Measurements from ENCODE around the gene PLEKHD1. TPM values are rescaled to one million over a fixed set of nuclear protein-coding genes. Genes with fewer than 3 reads are reported as not detected.

Gene PLEKHD1
- total and polyA plus RNA-seq, 2 of the 8 experiments (the other 6 are each of a cell fraction or from before 2014, with no cell fraction given) = 0.24 to 0.48 TPM

DNA sequence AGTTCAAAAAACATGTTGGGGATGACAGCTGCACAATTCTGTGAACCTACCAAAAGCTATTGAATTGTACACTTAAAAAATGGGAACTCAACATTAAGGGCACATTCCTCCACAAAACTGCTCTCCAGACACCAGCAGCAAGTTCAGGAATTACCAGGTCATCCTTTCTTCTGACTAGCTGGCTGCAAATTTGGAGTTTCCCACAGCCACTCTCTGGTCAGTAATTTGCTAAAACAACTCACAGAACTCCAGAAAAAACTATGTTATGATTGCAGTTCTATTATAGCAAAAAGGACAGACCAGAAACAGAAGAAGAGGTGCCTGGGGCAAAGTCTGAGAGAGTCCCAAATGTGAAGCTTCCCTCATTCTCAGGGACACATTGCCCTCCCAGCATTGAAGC is 20.1 kb upstream of the PLEKHD1 start (continued):
- TF ChIP-seq, protein P1, sequence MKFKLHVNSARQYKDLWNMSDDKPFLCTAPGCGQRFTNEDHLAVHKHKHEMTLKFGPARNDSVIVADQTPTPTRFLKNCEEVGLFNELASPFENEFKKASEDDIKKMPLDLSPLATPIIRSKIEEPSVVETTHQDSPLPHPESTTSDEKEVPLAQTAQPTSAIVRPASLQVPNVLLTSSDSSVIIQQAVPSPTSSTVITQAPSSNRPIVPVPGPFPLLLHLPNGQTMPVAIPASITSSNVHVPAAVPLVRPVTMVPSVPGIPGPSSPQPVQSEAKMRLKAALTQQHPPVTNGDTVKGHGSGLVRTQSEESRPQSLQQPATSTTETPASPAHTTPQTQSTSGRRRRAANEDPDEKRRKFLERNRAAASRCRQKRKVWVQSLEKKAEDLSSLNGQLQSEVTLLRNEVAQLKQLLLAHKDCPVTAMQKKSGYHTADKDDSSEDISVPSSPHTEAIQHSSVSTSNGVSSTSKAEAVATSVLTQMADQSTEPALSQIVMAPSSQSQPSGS (IDR thresholded peaks at IDR 0.05; ENCODE audit: low read length) = no peak
